GM23338 (cell line): Measurements from ENCODE around the gene LMBR1. TPM values are rescaled to one million over a fixed set of nuclear protein-coding genes. Genes with fewer than 3 reads are reported as not detected.
A peak's percentile ranks its signal among the peaks of the same experiment; 100 is the strongest.

Experiments
- ATAC-seq: fragments of 200-7000 bp; cut with Tn5 transposase; 3 replicates; pipeline ENCODE4 v1.9.1; 2020
- DNase-seq: peaks from one replicate; pipeline ENCODE4 v3.0.0-alpha.2; 2015; ENCODE audit warnings: low spot score
- H2AFZ ChIP-seq: fragments of 200-600 bp; sonication (generic); 2 replicates; pipeline ENCODE4 v1.8.0; 2016; ENCODE audit warnings: antibody characterized with exemption, mild to moderate bottlenecking, moderate library complexity
- H3F3A ChIP-seq: fragments of 200-600 bp; sonication (generic); replicated peaks from 2 replicates; pipeline ENCODE4 v1.8.0; 2017; ENCODE audit warnings: antibody characterized with exemption, mixed run types, low read depth
- H3K27ac ChIP-seq: fragments of 200-600 bp; sonication (generic); 2 replicates; pipeline ENCODE4 v1.6.1; 2016; ENCODE audit warnings: low read depth
- H3K27me3 ChIP-seq: fragments of 200-600 bp; sonication (generic); 2 replicates; pipeline ENCODE4 v1.8.0; 2016; ENCODE audit warnings: mild to moderate bottlenecking, mixed run types, moderate library complexity; ENCODE audit not compliant: insufficient read depth
- H3K36me3 ChIP-seq: fragments of 200-600 bp; sonication (generic); 2 replicates; pipeline ENCODE4 v1.8.0; 2016; ENCODE audit warnings: mild to moderate bottlenecking; ENCODE audit not compliant: insufficient read depth
- H3K4me1 ChIP-seq: fragments of 200-600 bp; sonication (generic); 2 replicates; pipeline ENCODE4 v1.8.0; 2016; ENCODE audit warnings: mild to moderate bottlenecking, moderate library complexity; ENCODE audit not compliant: insufficient read depth
- H3K4me2 ChIP-seq: fragments of 200-600 bp; sonication (generic); 2 replicates; pipeline ENCODE4 v1.7.1; 2017; ENCODE audit warnings: mixed run types
- H3K4me3 ChIP-seq: fragments of 200-600 bp; sonication (generic); 2 replicates; pipeline ENCODE4 v1.6.1; 2016; ENCODE audit warnings: mixed run types
- H3K79me2 ChIP-seq: fragments of 200-600 bp; sonication (generic); replicated peaks from 2 replicates; pipeline ENCODE4 v1.8.0; 2017; ENCODE audit warnings: mild to moderate bottlenecking; ENCODE audit not compliant: insufficient read depth
- H3K9me2 ChIP-seq: fragments of 200-600 bp; sonication (generic); 2 replicates; pipeline ENCODE4 v1.8.0; 2017; ENCODE audit not compliant: insufficient read depth
- H4K20me1 ChIP-seq: fragments of 200-600 bp; sonication (generic); replicated peaks from 2 replicates; pipeline ENCODE4 v1.8.0; 2017; ENCODE audit warnings: mild to moderate bottlenecking; ENCODE audit not compliant: insufficient read depth
- H3K27ac Mint-ChIP-seq: 2 replicates; pipeline ENCODE4 v1.8.0; 2020; ENCODE audit warnings: inconsistent platforms, mild to moderate bottlenecking, moderate library complexity, mixed read lengths
- H3K27me3 Mint-ChIP-seq: 3 replicates; pipeline ENCODE4 v1.8.0; 2022; ENCODE audit warnings: low read depth, mild to moderate bottlenecking, moderate library complexity, mixed read lengths, inconsistent platforms; ENCODE audit not compliant: insufficient read depth, poor library complexity
- H3K36me3 Mint-ChIP-seq: 3 replicates; pipeline ENCODE4 v1.8.0; 2021; ENCODE audit warnings: low read depth, mild to moderate bottlenecking, inconsistent platforms, moderate library complexity, mixed read lengths
- H3K4me1 Mint-ChIP-seq: 3 replicates; pipeline ENCODE4 v1.8.0; 2020; ENCODE audit warnings: mild to moderate bottlenecking, inconsistent platforms, mixed read lengths
- H3K4me3 Mint-ChIP-seq: 3 replicates; pipeline ENCODE4 v1.8.0; 2021; ENCODE audit warnings: moderate library complexity, mild to moderate bottlenecking, inconsistent platforms, mixed read lengths
- H3K9me3 Mint-ChIP-seq: 3 replicates; pipeline ENCODE4 v1.8.0; 2020; ENCODE audit warnings: moderate library complexity, mild to moderate bottlenecking, inconsistent platforms, mixed read lengths
- EZH2 ChIP-seq: fragments of 200-600 bp; sonication (generic); IDR thresholded peaks from one replicate; pipeline ENCODE4 v1.8.0; 2017; ENCODE audit warnings: antibody characterized with exemption, mild to moderate bottlenecking, low read depth; ENCODE audit not compliant: unreplicated experiment
- EZH2phosphoT487 ChIP-seq: fragments of 200-600 bp; sonication (generic); IDR thresholded peaks from one replicate; pipeline ENCODE4 v1.8.1; 2018; ENCODE audit warnings: antibody characterized with exemption; ENCODE audit not compliant: unreplicated experiment
- NANOG ChIP-seq: IDR thresholded peaks from 2 replicates; pipeline ENCODE4 v1.6.1; 2016; ENCODE audit warnings: antibody characterized with exemption, borderline replicate concordance
- POLR2AphosphoS5 ChIP-seq: IDR thresholded peaks from 2 replicates; pipeline ENCODE4 v1.6.1; 2016; ENCODE audit warnings: antibody characterized with exemption, low read depth
- STAT1 ChIP-seq: IDR thresholded peaks from one replicate; pipeline ENCODE4 v1.6.1; 2016; ENCODE audit warnings: antibody characterized with exemption; ENCODE audit not compliant: unreplicated experiment
- ZNF114 ChIP-seq: fragments of 250-450 bp; sonication (Bioruptor Pico); IDR thresholded peaks from 2 replicates; pipeline ENCODE4 v1.5.0; 2020; ENCODE audit warnings: mild to moderate bottlenecking, moderate library complexity
- polyA plus RNA-seq: library from polyadenylated mRNA; unstranded; fragments of >200 nt; fragmentation: Nextera tagmentation; extraction: Ambion mirVana; gene quantifications from 2 replicates; pipeline ENCODE4 v1.2.1, GENCODE V29; 2016
- total RNA-seq: library from RNA; depleted of rRNA; stranded (reverse); fragments of >200 nt; shearing (Covaris generic); gene quantifications from 2 replicates; pipeline ENCODE4 v1.2.3, GENCODE V29; 2014
- TF ChIP-seq, protein P1 (sequence below), 2 experiments: fragments of 200-600 bp in 1 of 2; sonication (generic) in 1 of 2; conservative IDR thresholded peaks; 2 replicates each; pipeline versions ENCODE4 v1.5.1 to v1.6.1; 2016 to 2017; ENCODE audit warnings: antibody characterized with exemption in 2 of 2, low read depth in 2 of 2, mild to moderate bottlenecking in 2 of 2, moderate library complexity in 1 of 2
- TF ChIP-seq, protein P2 (sequence below): fragments of 250-450 bp; sonication (Bioruptor Pico); IDR thresholded peaks from 2 replicates; pipeline ENCODE4 v1.5.0; 2020; ENCODE audit warnings: mild to moderate bottlenecking, moderate library complexity

The LMBR1 gene
- total and polyA plus RNA-seq, 2 experiments from 2014 or later = 21.8 to 90.1 TPM

DNA sequence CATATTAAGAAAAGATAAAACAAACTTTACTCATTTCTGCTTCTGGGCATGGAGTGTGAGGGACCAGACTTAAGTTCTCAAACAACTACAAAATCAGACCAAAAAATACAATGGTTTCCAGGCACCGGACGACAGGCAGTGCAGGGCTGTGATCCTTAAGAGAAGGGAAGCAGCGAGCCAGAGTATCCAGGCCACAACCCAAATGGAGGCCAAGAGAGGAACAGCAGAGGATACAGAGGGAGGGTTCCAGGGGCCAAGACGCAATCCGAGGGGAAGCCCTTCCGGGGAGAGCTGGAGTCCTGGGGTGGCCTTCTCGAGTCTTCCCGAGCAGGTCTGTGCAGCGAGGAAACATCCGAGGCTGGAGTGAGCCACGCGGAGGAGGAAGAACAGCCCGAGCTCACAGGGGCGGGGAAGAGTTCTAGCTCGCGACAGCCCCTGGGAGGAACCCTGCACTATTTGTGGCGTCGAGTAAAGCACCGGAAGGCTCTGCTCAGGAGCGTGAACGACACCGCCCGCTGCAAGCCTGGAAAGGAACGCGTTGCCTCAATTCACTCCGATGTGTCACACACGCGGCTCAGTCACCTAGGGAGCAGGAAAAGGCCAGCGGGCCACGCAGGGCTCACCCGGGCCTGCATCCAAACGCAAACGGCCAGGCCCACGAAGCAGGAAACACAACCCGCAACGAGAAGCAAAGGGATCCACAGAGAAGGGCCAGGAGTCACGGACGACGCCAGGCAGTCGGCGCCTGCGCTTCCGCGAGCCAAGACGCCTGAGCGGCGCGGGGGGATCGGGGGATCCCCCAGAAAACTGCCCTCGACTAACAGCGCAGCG, 253.3 kb downstream of the LMBR1 start:
- no peaks in the 10 kb centered on the region for H3F3A ChIP-seq
- H3K36me3 Mint-ChIP-seq = peaks cover 8% of the 10 kb centered on the region
- no peaks in the 10 kb centered on the region for H3K9me2 ChIP-seq
- H3K27me3 ChIP-seq = peaks cover 21% of the 10 kb centered on the region
- DNase-seq = peak; percentile 53
- H3K79me2 ChIP-seq = peaks cover 20% of the 10 kb centered on the region
- H3K27ac Mint-ChIP-seq = no peak overlapping the region
- peaks cover 9% of the 10 kb centered on the region; the same call in 1 of the 2 replicates for H3K4me1 ChIP-seq
- peaks cover 18% of the 10 kb centered on the region for H3K27me3 Mint-ChIP-seq
- peaks cover 11% of the 10 kb centered on the region for H3K9me3 Mint-ChIP-seq
- H3K4me2 ChIP-seq = peak overlapping the region; percentile 84
- H3K36me3 ChIP-seq = no peaks in the 10 kb centered on the region
- H3K4me3 Mint-ChIP-seq = peak overlapping the region; percentile 92
- no peak overlapping the region for H3K27ac ChIP-seq
- ATAC-seq = peak; percentile 25
- peak overlapping the region; percentile 75 for H3K4me3 ChIP-seq
- H2AFZ ChIP-seq = peak overlapping the region; percentile 82; the same call in 1 of the 2 replicates
- H4K20me1 ChIP-seq = no peaks in the 10 kb centered on the region
- peaks cover 26% of the 10 kb centered on the region for H3K4me1 Mint-ChIP-seq
- TF ChIP-seq, protein P1, sequence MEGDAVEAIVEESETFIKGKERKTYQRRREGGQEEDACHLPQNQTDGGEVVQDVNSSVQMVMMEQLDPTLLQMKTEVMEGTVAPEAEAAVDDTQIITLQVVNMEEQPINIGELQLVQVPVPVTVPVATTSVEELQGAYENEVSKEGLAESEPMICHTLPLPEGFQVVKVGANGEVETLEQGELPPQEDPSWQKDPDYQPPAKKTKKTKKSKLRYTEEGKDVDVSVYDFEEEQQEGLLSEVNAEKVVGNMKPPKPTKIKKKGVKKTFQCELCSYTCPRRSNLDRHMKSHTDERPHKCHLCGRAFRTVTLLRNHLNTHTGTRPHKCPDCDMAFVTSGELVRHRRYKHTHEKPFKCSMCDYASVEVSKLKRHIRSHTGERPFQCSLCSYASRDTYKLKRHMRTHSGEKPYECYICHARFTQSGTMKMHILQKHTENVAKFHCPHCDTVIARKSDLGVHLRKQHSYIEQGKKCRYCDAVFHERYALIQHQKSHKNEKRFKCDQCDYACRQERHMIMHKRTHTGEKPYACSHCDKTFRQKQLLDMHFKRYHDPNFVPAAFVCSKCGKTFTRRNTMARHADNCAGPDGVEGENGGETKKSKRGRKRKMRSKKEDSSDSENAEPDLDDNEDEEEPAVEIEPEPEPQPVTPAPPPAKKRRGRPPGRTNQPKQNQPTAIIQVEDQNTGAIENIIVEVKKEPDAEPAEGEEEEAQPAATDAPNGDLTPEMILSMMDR (conservative IDR thresholded peaks at IDR 0.05; ENCODE audit: low read depth in 2 of 2) = no peak
- TF ChIP-seq ZNF114 (CRISPR knock-in tag) (no peak), POLR2AphosphoS5 (no peak), NANOG (no peak), EZH2 (no peak), EZH2phosphoT487 (no peak), STAT1 (no peak)
- TF ChIP-seq, protein P2, sequence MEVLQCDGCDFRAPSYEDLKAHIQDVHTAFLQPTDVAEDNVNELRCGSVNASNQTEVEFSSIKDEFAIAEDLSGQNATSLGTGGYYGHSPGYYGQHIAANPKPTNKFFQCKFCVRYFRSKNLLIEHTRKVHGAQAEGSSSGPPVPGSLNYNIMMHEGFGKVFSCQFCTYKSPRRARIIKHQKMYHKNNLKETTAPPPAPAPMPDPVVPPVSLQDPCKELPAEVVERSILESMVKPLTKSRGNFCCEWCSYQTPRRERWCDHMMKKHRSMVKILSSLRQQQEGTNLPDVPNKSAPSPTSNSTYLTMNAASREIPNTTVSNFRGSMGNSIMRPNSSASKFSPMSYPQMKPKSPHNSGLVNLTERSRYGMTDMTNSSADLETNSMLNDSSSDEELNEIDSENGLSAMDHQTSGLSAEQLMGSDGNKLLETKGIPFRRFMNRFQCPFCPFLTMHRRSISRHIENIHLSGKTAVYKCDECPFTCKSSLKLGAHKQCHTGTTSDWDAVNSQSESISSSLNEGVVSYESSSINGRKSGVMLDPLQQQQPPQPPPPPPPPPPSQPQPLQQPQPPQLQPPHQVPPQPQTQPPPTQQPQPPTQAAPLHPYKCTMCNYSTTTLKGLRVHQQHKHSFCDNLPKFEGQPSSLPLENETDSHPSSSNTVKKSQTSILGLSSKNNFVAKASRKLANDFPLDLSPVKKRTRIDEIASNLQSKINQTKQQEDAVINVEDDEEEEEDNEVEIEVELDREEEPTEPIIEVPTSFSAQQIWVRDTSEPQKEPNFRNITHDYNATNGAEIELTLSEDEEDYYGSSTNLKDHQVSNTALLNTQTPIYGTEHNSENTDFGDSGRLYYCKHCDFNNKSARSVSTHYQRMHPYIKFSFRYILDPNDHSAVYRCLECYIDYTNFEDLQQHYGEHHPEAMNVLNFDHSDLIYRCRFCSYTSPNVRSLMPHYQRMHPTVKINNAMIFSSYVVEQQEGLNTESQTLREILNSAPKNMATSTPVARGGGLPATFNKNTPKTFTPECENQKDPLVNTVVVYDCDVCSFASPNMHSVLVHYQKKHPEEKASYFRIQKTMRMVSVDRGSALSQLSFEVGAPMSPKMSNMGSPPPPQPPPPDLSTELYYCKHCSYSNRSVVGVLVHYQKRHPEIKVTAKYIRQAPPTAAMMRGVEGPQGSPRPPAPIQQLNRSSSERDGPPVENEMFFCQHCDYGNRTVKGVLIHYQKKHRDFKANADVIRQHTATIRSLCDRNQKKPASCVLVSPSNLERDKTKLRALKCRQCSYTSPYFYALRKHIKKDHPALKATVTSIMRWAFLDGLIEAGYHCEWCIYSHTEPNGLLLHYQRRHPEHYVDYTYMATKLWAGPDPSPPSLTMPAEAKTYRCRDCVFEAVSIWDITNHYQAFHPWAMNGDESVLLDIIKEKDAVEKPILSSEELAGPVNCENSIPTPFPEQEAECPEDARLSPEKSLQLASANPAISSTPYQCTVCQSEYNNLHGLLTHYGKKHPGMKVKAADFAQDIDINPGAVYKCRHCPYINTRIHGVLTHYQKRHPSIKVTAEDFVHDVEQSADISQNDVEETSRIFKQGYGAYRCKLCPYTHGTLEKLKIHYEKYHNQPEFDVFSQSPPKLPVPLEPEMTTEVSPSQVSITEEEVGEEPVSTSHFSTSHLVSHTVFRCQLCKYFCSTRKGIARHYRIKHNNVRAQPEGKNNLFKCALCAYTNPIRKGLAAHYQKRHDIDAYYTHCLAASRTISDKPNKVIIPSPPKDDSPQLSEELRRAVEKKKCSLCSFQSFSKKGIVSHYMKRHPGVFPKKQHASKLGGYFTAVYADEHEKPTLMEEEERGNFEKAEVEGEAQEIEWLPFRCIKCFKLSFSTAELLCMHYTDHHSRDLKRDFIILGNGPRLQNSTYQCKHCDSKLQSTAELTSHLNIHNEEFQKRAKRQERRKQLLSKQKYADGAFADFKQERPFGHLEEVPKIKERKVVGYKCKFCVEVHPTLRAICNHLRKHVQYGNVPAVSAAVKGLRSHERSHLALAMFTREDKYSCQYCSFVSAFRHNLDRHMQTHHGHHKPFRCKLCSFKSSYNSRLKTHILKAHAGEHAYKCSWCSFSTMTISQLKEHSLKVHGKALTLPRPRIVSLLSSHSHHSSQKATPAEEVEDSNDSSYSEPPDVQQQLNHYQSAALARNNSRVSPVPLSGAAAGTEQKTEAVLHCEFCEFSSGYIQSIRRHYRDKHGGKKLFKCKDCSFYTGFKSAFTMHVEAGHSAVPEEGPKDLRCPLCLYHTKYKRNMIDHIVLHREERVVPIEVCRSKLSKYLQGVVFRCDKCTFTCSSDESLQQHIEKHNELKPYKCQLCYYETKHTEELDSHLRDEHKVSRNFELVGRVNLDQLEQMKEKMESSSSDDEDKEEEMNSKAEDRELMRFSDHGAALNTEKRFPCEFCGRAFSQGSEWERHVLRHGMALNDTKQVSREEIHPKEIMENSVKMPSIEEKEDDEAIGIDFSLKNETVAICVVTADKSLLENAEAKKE (CRISPR knock-in tag) = no peak
